ENCODE measurements around the gene ORC2. TPM values are rescaled to one million over a fixed set of nuclear protein-coding genes. Genes with fewer than 3 reads are reported as not detected.
A peak's percentile ranks its signal among the peaks of the same experiment; 100 is the strongest.

Gene ORC2
- total RNA-seq, 1 experiment from 2014 or later, result 56.0 TPM

DNA sequence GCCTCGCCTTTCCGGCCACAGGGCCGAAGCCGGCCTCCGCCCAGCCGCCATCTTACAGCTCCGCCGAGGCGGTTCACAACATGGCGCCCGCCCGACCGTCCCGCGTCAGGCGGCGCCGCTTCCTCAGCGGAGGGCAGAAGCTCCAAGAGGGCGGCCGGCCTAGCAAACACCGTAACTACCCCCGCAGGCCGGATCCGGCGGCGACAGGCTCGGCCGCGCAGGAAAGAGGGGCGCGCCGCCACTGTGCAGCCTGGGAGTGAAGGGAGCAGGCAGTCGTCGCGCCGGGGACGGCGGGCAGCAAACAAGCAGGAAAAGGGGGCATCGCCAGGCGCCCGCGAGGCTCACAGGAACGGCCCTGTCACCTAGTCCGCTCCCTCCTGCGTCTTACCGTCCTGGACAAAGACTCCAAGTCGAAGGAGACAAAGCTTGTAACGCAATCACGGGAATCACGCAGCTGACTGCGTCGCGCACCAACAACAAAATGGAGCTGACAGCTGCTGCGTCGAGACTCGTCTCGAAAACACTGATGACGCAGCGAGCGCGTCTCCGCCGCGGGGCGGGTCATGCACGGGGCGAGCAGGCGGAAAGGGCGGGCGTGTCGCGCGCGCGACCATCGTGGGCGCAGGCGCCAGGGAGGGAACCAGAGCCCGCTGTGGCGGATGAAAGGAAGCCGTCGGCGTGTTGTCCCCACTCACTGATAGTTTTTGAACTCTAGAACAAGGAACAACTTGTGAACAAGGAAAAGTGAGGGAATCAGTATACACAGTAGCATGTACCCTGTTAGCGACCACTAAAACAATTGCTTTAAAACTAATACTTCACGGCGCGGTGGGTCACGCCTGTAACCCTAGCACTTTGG, 99.1 kb downstream of the ORC2 start, which contains the start of gene CLK1 (continued):
- TF ChIP-seq, protein P1, sequence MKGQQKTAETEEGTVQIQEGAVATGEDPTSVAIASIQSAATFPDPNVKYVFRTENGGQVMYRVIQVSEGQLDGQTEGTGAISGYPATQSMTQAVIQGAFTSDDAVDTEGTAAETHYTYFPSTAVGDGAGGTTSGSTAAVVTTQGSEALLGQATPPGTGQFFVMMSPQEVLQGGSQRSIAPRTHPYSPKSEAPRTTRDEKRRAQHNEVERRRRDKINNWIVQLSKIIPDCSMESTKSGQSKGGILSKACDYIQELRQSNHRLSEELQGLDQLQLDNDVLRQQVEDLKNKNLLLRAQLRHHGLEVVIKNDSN (CRISPR knock-in tag; IDR thresholded peaks at IDR 0.05), result peak; percentile 58
- TF ChIP-seq FOXJ3 (CRISPR knock-in tag; IDR thresholded peaks at IDR 0.05; ENCODE audit: borderline replicate concordance), result no peak
- TF ChIP-seq ZNF138 (CRISPR knock-in tag; conservative IDR thresholded peaks at IDR 0.05), result peak; percentile 95
- no peak for TF ChIP-seq ATF1 (CRISPR knock-in tag; IDR thresholded peaks at IDR 0.05)
- peak; percentile 87 for TF ChIP-seq KAT7 (CRISPR knock-in tag; IDR thresholded peaks at IDR 0.05; ENCODE audit: borderline replicate concordance)
- TF ChIP-seq, protein P2, sequence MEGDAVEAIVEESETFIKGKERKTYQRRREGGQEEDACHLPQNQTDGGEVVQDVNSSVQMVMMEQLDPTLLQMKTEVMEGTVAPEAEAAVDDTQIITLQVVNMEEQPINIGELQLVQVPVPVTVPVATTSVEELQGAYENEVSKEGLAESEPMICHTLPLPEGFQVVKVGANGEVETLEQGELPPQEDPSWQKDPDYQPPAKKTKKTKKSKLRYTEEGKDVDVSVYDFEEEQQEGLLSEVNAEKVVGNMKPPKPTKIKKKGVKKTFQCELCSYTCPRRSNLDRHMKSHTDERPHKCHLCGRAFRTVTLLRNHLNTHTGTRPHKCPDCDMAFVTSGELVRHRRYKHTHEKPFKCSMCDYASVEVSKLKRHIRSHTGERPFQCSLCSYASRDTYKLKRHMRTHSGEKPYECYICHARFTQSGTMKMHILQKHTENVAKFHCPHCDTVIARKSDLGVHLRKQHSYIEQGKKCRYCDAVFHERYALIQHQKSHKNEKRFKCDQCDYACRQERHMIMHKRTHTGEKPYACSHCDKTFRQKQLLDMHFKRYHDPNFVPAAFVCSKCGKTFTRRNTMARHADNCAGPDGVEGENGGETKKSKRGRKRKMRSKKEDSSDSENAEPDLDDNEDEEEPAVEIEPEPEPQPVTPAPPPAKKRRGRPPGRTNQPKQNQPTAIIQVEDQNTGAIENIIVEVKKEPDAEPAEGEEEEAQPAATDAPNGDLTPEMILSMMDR (IDR thresholded peaks at IDR 0.05), result no peak
- TF ChIP-seq, protein P3, sequence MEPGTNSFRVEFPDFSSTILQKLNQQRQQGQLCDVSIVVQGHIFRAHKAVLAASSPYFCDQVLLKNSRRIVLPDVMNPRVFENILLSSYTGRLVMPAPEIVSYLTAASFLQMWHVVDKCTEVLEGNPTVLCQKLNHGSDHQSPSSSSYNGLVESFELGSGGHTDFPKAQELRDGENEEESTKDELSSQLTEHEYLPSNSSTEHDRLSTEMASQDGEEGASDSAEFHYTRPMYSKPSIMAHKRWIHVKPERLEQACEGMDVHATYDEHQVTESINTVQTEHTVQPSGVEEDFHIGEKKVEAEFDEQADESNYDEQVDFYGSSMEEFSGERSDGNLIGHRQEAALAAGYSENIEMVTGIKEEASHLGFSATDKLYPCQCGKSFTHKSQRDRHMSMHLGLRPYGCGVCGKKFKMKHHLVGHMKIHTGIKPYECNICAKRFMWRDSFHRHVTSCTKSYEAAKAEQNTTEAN (CRISPR knock-in tag; IDR thresholded peaks at IDR 0.05), result peak; percentile 77; the same call in 1 of the 2 replicates
- peak; percentile 67 for TF ChIP-seq SP1 (CRISPR knock-in tag; conservative IDR thresholded peaks at IDR 0.05)
- TF ChIP-seq FOXP1 (CRISPR knock-in tag; IDR thresholded peaks at IDR 0.05; ENCODE audit: borderline replicate concordance), result peak; percentile 92
- TF ChIP-seq MYBL2 (CRISPR knock-in tag; IDR thresholded peaks at IDR 0.05), result peak; percentile 79
- TF ChIP-seq, protein P4, sequence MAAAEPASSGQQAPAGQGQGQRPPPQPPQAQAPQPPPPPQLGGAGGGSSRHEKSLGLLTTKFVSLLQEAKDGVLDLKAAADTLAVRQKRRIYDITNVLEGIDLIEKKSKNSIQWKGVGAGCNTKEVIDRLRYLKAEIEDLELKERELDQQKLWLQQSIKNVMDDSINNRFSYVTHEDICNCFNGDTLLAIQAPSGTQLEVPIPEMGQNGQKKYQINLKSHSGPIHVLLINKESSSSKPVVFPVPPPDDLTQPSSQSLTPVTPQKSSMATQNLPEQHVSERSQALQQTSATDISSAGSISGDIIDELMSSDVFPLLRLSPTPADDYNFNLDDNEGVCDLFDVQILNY (CRISPR knock-in tag; IDR thresholded peaks at IDR 0.05), result peak; percentile 32
- TF ChIP-seq, protein P5, sequence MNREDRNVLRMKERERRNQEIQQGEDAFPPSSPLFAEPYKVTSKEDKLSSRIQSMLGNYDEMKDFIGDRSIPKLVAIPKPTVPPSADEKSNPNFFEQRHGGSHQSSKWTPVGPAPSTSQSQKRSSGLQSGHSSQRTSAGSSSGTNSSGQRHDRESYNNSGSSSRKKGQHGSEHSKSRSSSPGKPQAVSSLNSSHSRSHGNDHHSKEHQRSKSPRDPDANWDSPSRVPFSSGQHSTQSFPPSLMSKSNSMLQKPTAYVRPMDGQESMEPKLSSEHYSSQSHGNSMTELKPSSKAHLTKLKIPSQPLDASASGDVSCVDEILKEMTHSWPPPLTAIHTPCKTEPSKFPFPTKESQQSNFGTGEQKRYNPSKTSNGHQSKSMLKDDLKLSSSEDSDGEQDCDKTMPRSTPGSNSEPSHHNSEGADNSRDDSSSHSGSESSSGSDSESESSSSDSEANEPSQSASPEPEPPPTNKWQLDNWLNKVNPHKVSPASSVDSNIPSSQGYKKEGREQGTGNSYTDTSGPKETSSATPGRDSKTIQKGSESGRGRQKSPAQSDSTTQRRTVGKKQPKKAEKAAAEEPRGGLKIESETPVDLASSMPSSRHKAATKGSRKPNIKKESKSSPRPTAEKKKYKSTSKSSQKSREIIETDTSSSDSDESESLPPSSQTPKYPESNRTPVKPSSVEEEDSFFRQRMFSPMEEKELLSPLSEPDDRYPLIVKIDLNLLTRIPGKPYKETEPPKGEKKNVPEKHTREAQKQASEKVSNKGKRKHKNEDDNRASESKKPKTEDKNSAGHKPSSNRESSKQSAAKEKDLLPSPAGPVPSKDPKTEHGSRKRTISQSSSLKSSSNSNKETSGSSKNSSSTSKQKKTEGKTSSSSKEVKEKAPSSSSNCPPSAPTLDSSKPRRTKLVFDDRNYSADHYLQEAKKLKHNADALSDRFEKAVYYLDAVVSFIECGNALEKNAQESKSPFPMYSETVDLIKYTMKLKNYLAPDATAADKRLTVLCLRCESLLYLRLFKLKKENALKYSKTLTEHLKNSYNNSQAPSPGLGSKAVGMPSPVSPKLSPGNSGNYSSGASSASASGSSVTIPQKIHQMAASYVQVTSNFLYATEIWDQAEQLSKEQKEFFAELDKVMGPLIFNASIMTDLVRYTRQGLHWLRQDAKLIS (CRISPR knock-in tag; IDR thresholded peaks at IDR 0.05; ENCODE audit: borderline replicate concordance), result peak; percentile 74; the same call in 1 of the 2 replicates
- TF ChIP-seq, protein P6, sequence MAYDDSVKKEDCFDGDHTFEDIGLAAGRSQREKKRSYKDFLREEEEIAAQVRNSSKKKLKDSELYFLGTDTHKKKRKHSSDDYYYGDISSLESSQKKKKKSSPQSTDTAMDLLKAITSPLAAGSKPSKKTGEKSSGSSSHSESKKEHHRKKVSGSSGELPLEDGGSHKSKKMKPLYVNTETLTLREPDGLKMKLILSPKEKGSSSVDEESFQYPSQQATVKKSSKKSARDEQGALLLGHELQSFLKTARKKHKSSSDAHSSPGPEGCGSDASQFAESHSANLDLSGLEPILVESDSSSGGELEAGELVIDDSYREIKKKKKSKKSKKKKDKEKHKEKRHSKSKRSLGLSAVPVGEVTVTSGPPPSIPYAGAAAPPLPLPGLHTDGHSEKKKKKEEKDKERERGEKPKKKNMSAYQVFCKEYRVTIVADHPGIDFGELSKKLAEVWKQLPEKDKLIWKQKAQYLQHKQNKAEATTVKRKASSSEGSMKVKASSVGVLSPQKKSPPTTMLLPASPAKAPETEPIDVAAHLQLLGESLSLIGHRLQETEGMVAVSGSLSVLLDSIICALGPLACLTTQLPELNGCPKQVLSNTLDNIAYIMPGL (CRISPR knock-in tag; IDR thresholded peaks at IDR 0.05), result peak; percentile 84; the same call in 1 of the 2 replicates
- TF ChIP-seq, protein P7, sequence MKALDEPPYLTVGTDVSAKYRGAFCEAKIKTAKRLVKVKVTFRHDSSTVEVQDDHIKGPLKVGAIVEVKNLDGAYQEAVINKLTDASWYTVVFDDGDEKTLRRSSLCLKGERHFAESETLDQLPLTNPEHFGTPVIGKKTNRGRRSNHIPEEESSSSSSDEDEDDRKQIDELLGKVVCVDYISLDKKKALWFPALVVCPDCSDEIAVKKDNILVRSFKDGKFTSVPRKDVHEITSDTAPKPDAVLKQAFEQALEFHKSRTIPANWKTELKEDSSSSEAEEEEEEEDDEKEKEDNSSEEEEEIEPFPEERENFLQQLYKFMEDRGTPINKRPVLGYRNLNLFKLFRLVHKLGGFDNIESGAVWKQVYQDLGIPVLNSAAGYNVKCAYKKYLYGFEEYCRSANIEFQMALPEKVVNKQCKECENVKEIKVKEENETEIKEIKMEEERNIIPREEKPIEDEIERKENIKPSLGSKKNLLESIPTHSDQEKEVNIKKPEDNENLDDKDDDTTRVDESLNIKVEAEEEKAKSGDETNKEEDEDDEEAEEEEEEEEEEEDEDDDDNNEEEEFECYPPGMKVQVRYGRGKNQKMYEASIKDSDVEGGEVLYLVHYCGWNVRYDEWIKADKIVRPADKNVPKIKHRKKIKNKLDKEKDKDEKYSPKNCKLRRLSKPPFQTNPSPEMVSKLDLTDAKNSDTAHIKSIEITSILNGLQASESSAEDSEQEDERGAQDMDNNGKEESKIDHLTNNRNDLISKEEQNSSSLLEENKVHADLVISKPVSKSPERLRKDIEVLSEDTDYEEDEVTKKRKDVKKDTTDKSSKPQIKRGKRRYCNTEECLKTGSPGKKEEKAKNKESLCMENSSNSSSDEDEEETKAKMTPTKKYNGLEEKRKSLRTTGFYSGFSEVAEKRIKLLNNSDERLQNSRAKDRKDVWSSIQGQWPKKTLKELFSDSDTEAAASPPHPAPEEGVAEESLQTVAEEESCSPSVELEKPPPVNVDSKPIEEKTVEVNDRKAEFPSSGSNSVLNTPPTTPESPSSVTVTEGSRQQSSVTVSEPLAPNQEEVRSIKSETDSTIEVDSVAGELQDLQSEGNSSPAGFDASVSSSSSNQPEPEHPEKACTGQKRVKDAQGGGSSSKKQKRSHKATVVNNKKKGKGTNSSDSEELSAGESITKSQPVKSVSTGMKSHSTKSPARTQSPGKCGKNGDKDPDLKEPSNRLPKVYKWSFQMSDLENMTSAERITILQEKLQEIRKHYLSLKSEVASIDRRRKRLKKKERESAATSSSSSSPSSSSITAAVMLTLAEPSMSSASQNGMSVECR (CRISPR knock-in tag; IDR thresholded peaks at IDR 0.05; ENCODE audit: borderline replicate concordance), result peak; percentile 97
- peak; percentile 62 for TF ChIP-seq RELA (CRISPR knock-in tag; IDR thresholded peaks at IDR 0.05; ENCODE audit: borderline replicate concordance)
- TF ChIP-seq, protein P8, sequence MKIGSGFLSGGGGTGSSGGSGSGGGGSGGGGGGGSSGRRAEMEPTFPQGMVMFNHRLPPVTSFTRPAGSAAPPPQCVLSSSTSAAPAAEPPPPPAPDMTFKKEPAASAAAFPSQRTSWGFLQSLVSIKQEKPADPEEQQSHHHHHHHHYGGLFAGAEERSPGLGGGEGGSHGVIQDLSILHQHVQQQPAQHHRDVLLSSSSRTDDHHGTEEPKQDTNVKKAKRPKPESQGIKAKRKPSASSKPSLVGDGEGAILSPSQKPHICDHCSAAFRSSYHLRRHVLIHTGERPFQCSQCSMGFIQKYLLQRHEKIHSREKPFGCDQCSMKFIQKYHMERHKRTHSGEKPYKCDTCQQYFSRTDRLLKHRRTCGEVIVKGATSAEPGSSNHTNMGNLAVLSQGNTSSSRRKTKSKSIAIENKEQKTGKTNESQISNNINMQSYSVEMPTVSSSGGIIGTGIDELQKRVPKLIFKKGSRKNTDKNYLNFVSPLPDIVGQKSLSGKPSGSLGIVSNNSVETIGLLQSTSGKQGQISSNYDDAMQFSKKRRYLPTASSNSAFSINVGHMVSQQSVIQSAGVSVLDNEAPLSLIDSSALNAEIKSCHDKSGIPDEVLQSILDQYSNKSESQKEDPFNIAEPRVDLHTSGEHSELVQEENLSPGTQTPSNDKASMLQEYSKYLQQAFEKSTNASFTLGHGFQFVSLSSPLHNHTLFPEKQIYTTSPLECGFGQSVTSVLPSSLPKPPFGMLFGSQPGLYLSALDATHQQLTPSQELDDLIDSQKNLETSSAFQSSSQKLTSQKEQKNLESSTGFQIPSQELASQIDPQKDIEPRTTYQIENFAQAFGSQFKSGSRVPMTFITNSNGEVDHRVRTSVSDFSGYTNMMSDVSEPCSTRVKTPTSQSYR (CRISPR knock-in tag; IDR thresholded peaks at IDR 0.05), result no peak
- TF ChIP-seq, protein P9, sequence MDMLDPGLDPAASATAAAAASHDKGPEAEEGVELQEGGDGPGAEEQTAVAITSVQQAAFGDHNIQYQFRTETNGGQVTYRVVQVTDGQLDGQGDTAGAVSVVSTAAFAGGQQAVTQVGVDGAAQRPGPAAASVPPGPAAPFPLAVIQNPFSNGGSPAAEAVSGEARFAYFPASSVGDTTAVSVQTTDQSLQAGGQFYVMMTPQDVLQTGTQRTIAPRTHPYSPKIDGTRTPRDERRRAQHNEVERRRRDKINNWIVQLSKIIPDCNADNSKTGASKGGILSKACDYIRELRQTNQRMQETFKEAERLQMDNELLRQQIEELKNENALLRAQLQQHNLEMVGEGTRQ (CRISPR knock-in tag; IDR thresholded peaks at IDR 0.05), result peak; percentile 53

Data from WTC11 (cell line).